ENCODE data around the gene COL11A1.
"Not testable (repeated sequence)": the region's sequence is repeated elsewhere in the genome, so short reads cannot be mapped to it uniquely, and the experiment has no call there.

The COL11A1 gene

GRCh38 chr1:102853701-102854187 lies 254.6 kb downstream of the COL11A1 start:
- Mint-ChIP-seq H3K36me3 (ENCODE audit: low read depth) (no peaks in the 10 kb centered on the region), H3K4me3 (no peak overlapping the region), H3K9me3 (peaks cover 18% of the 10 kb centered on the region), H3K4me1 (no peaks in the 10 kb centered on the region), H3K27ac (no peak overlapping the region), H3K27me3 (no peaks in the 10 kb centered on the region)
- no peak for DNase-seq
- no peak for ATAC-seq

DNA sequence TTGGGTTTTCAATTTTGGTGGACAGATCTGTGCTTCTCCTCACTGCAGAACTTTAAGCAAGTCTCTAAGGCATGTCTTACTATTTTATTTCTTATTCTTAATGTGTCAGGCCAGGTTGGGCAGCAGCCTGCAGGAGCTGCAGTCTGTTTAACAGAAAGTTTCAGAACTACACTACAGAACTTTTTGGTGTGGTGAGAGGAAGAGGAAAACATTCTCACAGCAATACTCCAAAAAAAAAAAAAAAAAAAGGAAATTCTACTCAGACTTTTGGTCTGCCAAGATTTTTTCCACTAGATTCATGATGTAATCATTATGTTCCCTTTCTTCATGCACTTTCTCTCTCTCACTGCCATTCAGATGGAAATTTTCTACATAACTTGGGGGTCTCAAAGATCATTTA lies 255.2 kb downstream of the COL11A1 start:
- Mint-ChIP-seq H3K4me1 (no peaks in the 10 kb centered on the region), H3K27ac (no peak overlapping the region), H3K36me3 (ENCODE audit: low read depth) (no peaks in the 10 kb centered on the region), H3K4me3 (no peak overlapping the region), H3K9me3 (peaks cover 18% of the 10 kb centered on the region), H3K27me3 (no peaks in the 10 kb centered on the region)
- ATAC-seq (no peak), DNase-seq (no peak)

DNA sequence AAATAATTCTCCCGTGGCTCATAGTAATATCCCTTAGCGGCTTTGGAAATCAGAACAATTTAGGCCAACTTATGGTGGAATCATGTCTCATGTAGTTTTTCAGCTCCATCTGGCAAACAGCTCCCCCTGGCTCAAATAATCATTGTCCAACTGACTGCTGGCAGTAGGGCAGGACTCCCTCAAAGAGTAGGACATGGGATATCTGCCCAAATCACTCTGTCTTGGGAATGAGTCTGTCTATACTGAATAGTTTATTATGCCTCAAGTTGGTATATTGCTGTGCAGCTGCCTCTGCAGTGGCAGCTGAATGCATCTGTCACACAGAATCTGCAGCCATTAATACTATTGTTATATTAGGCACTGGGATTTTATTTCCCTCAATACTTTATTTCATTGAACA lies 255.7 kb downstream of the COL11A1 start:
- H3K27me3 Mint-ChIP-seq, result no peaks in the 10 kb centered on the region
- H3K4me3 Mint-ChIP-seq, result no peak overlapping the region
- ATAC-seq (no peak), DNase-seq (no peak)
- no peaks in the 10 kb centered on the region for H3K4me1 Mint-ChIP-seq
- no peak overlapping the region for H3K27ac Mint-ChIP-seq
- no peaks in the 10 kb centered on the region for H3K36me3 Mint-ChIP-seq (ENCODE audit: low read depth)
- H3K9me3 Mint-ChIP-seq, result peaks cover 18% of the 10 kb centered on the region

DNA sequence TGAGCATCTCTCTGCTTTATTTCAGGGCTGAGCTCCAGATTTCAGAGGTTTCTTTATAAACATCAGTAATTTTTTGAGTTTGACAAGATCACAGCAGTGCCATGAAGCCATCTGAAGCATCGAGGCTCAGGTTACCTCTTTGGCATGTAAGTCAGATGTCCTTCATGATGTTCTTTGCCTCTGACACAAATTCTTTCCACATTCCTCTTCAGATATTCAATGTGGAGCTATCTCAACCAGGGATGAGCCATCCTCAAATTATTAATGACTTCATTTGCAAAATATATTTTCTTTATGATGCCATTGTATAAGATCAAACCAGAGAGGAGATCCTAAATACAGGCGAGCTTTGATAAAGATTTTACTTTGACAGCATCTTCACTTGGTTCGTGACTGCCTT lies 256.7 kb downstream of the COL11A1 start:
- peaks cover 18% of the 10 kb centered on the region for H3K9me3 Mint-ChIP-seq
- H3K4me3 Mint-ChIP-seq, result no peak overlapping the region
- ATAC-seq, result no peak

DNA sequence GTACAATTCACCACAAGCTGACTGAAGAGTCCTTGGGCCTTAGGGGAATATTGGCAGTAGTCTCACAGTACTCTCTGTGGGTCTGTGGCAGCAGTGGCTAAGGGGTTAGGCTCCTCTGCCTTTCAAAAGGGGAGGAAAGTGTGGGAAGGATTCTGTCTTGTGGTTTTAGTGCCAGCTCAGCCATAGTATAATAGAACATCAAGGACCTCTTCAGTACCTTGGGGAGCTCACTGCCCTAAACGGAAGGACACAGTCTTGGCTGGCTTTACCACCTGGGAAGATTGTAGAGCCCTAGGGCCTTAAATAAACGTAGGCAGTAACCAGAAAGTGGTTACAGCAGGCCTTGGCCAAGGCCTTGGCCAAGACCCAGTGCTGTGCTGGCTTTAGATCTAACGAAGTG lies 265.7 kb downstream of the COL11A1 start:
- ATAC-seq (no peak), DNase-seq (no peak)
- Mint-ChIP-seq H3K36me3 (ENCODE audit: low read depth) (no peaks in the 10 kb centered on the region), H3K9me3 (peaks cover 7% of the 10 kb centered on the region), H3K4me3 (no peak overlapping the region), H3K4me1 (no peaks in the 10 kb centered on the region), H3K27me3 (no peaks in the 10 kb centered on the region), H3K27ac (no peak overlapping the region)

More for the DNA sequence above, 256.7 kb downstream of the COL11A1 start:
- no peaks in the 10 kb centered on the region for H3K4me1 Mint-ChIP-seq
- no peak for DNase-seq
- H3K27me3 Mint-ChIP-seq, result no peaks in the 10 kb centered on the region
- no peak overlapping the region for H3K27ac Mint-ChIP-seq
- no peaks in the 10 kb centered on the region for H3K36me3 Mint-ChIP-seq (ENCODE audit: low read depth)

- no peak for ATAC-seq
- no peak for DNase-seq
- H3K27me3 Mint-ChIP-seq, result no peaks in the 10 kb centered on the region
- no peak overlapping the region for H3K4me3 Mint-ChIP-seq
- H3K36me3 Mint-ChIP-seq (ENCODE audit: low read depth), result no peaks in the 10 kb centered on the region
- no peaks in the 10 kb centered on the region for H3K4me1 Mint-ChIP-seq
- H3K9me3 Mint-ChIP-seq, result peaks cover 7% of the 10 kb centered on the region
- no peak overlapping the region for H3K27ac Mint-ChIP-seq
Measured at GRCh38 chr1:102840741-102841140, 267.6 kb downstream of the COL11A1 start.

DNA sequence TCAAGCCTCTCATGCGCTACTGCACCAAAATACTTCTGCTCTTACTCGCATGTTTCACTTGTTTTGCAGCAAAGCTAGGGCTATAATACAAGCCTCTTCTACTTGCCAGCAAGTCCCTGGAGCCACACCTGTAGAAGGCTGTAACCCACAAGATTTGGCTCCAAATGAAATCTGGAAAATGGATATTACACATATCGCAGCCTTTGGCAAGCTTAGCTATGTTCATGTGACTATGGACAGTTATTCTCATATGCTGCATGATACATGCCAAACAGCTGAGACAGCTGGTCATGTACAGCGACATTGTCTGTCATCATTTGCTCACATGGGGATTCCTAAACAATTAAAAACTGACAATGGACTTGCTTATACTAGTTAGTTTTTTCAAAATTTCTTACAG lies 270.3 kb downstream of the COL11A1 start:
- Mint-ChIP-seq H3K36me3 (ENCODE audit: low read depth) (no peaks in the 10 kb centered on the region), H3K4me3 (no peak overlapping the region), H3K27ac (no peak overlapping the region), H3K27me3 (no peaks in the 10 kb centered on the region), H3K4me1 (no peaks in the 10 kb centered on the region), H3K9me3 (no peaks in the 10 kb centered on the region)
- no peak for ATAC-seq
- no peak for DNase-seq

DNA sequence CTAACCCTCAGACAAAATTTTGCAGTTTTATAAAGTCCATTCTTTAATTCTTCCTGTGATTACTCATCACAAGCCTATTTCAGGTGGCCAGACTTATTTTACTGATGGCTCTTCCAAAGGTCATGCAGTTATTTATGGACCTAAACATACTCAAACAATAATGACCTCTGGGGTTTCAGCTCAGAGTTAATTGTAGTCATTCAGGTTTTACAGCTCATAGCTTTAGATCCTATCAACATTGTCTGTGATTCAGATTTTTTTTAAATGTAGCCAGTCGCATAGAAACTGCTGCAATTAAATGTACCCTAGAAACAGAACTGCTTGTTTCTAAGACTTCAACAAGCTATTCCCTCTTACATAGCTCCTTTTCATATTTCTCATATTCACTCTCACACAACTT lies 270.8 kb downstream of the COL11A1 start:
- H3K27ac Mint-ChIP-seq, result no peak overlapping the region
- H3K4me3 Mint-ChIP-seq, result no peak overlapping the region
- DNase-seq, result no peak
- no peaks in the 10 kb centered on the region for H3K27me3 Mint-ChIP-seq
- no peak for ATAC-seq
- no peaks in the 10 kb centered on the region for H3K4me1 Mint-ChIP-seq
- H3K9me3 Mint-ChIP-seq, result no peaks in the 10 kb centered on the region
- H3K36me3 Mint-ChIP-seq (ENCODE audit: low read depth), result no peaks in the 10 kb centered on the region

- Mint-ChIP-seq H3K4me3 (no peak overlapping the region), H3K27me3 (no peaks in the 10 kb centered on the region), H3K27ac (no peak overlapping the region), H3K9me3 (no peaks in the 10 kb centered on the region), H3K36me3 (ENCODE audit: low read depth) (no peaks in the 10 kb centered on the region), H3K4me1 (no peaks in the 10 kb centered on the region)
- ATAC-seq (no peak), DNase-seq (no peak)
Measured at GRCh38 chr1:102836991-102837390, 271.3 kb downstream of the COL11A1 start.

DNA sequence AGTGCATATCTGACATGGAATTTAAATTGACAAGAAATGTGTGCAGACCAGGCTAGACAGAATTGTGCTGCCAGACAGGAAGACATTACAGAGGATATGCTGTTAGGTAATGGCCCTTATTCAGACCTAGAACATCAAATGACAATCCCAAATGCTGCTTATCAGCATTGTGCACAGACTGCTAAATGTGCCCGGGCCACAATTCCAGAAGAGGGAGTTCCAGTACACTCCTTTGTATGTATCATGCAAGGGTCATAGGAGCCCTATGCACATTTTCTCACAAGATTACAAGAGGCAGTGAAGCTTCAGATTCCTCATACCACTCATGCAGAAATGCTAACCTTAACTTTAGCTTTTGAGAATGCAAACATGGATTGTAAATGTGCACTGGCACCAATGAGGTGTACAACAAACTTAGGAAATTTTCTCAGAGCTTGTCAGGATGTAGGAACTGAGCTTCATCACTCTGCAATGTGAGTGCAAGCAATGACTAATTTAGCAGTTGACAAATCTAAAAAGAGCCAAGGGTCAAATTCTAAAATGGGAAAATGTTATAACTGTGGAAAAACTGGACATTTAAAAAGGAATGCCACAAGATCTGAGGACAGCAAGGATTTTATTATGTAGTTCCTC lies 273.5 kb downstream of the COL11A1 start:
- ATAC-seq (no peak), DNase-seq (no peak)
- H3K27ac Mint-ChIP-seq, result no peak overlapping the region
- H3K36me3 Mint-ChIP-seq (ENCODE audit: low read depth), result no peaks in the 10 kb centered on the region
- H3K4me3 Mint-ChIP-seq, result no peak overlapping the region
- no peaks in the 10 kb centered on the region for H3K9me3 Mint-ChIP-seq
- H3K27me3 Mint-ChIP-seq, result no peaks in the 10 kb centered on the region
- no peaks in the 10 kb centered on the region for H3K4me1 Mint-ChIP-seq

DNA sequence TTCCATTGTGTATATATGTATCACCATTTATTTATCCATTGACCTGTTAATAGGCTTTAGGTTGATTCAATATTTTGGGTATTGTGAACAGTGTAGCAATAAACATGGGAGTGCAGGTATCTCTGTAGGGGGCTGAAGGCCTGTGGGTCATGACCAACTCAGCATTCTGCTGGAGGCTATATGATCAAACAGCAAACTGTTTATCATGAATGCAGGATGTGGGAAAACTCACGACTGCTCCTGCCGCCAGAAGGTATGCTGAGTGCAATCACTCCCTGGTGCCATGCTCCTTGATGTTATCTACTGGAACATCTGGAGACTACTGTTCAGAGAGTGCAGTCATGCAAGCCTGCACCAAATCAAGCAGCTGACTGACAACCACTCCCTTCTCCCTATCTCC lies 275.2 kb downstream of the COL11A1 start:
- no peaks in the 10 kb centered on the region for H3K4me1 Mint-ChIP-seq
- peaks cover 7% of the 10 kb centered on the region for H3K9me3 Mint-ChIP-seq
- no peaks in the 10 kb centered on the region for H3K27me3 Mint-ChIP-seq
- no peaks in the 10 kb centered on the region for H3K36me3 Mint-ChIP-seq (ENCODE audit: low read depth)
- H3K4me3 Mint-ChIP-seq, result no peak overlapping the region
- ATAC-seq (no peak), DNase-seq (no peak)
- H3K27ac Mint-ChIP-seq, result no peak overlapping the region

GRCh38 chr1:102826706-102827105 lies 281.6 kb downstream of the COL11A1 start:
- not testable (repeated sequence) for DNase-seq; H3K27me3 Mint-ChIP-seq; H3K27ac Mint-ChIP-seq; H3K36me3 Mint-ChIP-seq (ENCODE audit: low read depth); ATAC-seq; H3K4me1 Mint-ChIP-seq; H3K4me3 Mint-ChIP-seq
- H3K9me3 Mint-ChIP-seq, result peaks cover 14% of the 10 kb centered on the region

All from activated naive CD8-positive, alpha-beta T cell treated with anti-CD3 and anti-CD28 coated beads, Interleukin-2, amount 50 U/mL, for 24 hours (primary cell).